Stimulated activated CD4-positive, alpha-beta T cell treated with anti-CD3 and anti-CD28 coated beads, Interleukin-4, amount 100 ng/mL, for 4 hours (primary cell): ENCODE measurements around the gene PPP1R13L.
"Not testable (repeated sequence)": the region's sequence is repeated elsewhere in the genome, so short reads cannot be mapped to it uniquely, and the experiment has no call there.

Experiments used
- DNase-seq, 2 experiments: peaks; one replicate each; pipeline ENCODE4 v3.0.0-alpha.2; 2020

The PPP1R13L gene

GRCh38 chr19:45344621-45345505 lies 60.0 kb downstream of the PPP1R13L start:
- DNase-seq, result no peak

DNA sequence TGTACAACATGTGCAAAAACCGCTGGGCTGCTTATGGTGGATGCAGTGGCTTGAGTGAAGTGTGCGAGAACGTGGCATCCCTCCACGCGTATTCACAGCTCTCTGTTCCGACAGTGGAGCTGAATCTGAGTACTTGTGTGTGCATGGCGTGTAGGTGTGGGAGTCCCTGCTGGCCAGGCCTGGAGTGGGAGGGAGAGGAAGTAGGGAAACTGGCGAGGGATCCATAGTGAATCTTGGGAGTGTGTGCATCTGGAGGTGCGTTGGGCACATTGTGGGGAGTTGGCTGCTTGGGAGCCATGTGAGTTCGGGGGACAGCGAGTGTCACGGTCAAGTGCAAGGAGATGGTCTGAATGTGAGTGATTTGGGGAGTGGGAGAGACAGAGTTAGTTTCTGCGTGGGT lies 62.0 kb downstream of the PPP1R13L start:
- DNase-seq, result no peak

GRCh38 chr19:45340899-45341453 lies 63.9 kb downstream of the PPP1R13L start:
- DNase-seq, result no peak

DNA sequence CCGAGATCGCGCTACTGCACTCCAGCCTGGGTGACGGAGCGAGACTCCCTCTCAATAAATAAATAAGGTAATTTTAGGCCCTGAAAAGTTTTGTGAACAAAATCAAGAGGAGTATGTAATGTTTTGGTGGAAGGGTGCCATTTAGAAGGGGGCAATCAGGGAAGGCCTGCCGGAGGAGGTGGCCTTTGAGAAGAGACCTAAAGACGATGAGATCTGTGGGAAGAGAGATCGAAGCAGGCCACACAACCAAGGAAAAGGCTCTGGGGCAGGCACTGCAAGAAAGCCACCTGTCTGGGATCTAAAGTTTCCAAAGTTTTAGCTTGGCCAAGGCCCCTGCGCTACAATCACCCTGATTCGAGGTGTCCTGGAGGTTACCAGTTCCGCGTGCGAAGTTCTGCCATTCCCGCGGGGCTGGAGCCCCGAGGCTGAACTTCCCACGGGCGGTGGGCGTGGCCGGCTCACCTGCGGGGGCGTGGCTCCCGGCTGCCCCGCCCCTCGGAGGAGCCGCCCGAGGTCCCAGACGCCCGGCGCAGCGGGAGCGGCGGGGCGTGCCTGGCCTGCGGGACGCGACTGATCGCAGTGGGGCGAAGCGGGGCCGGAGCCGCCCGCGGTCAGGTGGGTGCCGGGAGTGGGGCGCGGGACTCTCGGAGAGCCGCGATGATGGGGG lies 64.5 kb downstream of the PPP1R13L start, which contains the start of gene KLC3:
Gene KLC3, plus strand, starts transcription at position 519 of the 667 bp plus-strand sequence. CDS start 4,792 bp downstream, outside the sequence.
- DNase-seq, result peak; percentile 33 to 36

DNA sequence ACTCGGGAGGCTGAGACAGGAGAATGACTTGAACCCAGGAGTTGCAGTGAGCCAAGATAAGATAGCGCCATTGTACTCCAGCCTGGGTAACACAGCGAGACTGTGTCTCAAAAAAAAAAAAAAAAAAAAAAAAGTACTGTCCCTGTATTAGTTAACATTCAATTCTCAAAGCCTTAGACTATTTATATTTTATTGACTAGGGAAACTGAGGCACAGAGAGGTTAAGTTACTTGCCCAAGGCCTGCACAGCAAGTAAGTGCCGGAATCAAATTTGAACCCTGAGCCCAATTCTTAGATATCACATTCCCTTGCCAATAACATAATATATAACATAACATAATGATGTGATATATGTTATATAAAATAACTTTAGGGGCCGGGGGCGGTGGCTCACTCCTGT lies 65.2 kb downstream of the PPP1R13L start:
- no peak for DNase-seq

GRCh38 chr19:45336696-45337251 lies 68.1 kb downstream of the PPP1R13L start:
- no peak for DNase-seq

DNA sequence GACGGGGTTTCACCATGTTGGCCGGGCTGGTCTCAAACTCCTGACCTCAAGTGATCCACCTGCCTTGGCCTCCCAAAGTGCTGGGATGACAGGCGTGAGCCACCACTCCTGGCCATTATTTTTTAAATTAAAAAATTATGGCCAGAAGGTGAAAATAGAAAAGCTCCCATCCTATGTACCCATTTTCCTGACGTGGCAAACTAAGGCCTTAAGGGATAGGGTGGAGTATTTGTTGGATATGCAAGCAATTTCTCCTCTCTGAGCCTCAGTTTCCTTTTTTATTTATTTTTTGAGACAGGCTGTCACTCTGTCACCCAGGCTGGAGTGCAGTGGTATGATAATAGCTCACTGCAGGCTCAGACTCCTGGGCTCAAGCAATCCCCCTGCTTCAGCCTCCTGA lies 70.0 kb downstream of the PPP1R13L start:
- DNase-seq, result not testable (repeated sequence)

DNA sequence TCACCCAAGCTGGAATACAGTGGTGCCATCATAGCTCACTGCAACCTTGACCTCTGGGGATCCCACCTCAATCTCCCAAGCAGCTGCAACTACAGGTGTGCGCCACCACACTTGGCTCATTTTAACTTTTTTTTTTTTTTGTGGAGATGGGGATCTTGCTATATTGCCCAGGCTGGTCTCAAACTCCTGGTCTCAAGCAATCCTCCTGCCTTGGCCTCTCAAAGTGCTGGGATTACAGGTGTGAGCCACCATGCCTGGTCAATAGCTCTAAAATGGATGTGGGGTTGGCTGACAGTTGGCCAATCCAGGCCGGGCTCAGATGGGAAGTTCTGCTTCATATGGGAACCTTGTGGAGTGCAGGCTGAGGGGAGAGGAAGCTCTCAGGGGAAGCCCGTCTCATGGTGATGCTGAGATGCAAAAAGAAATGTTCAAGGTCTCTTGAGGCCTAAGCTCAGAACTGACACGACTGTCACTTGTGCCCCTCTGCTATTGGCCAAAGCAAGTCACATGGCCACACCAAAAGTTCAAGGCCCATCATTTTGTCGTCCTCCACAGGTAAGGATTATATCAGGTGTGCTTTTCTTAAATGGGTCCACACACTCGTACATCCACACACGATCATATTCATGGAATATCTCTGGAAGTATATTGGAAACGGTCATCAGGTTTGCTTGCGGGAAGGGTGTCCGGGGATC lies 71.1 kb downstream of the PPP1R13L start:
- DNase-seq, result no peak

GRCh38 chr19:45331411-45331810 lies 73.5 kb downstream of the PPP1R13L start:
- DNase-seq, result no peak
